GM20000 (cell line): ENCODE results near the gene RAB4B.

Experiments used
- DNase-seq: peaks from one replicate; pipeline ENCODE4 v3.0.0; 2012; ENCODE audit warnings: low spot score
- CTCF ChIP-seq: IDR thresholded peaks from 2 replicates; pipeline ENCODE4 v1.5.1; 2012; ENCODE audit warnings: mild to moderate bottlenecking, control low read depth; ENCODE audit errors: extremely low read depth, missing control alignments

The RAB4B gene

GRCh38 chr19:40803857-40804782, 26.1 kb downstream of the RAB4B start:
- peak; percentile 68 for DNase-seq
- TF ChIP-seq CTCF: no peak

GRCh38 chr19:40804783-40805242, 26.8 kb downstream of the RAB4B start:
- no peak for DNase-seq
- TF ChIP-seq CTCF: no peak

- DNase-seq: no peak
Observed at GRCh38 chr19:40805258-40805868, 27.3 kb downstream of the RAB4B start.

GRCh38 chr19:40806423-40807146, 28.5 kb downstream of the RAB4B start:
- TF ChIP-seq CTCF: peak; percentile 77

More at GRCh38 chr19:40805258-40805868, 27.3 kb downstream of the RAB4B start:
- no peak for TF ChIP-seq CTCF

GRCh38 chr19:40807147-40808020, 29.3 kb downstream of the RAB4B start:
- peak; percentile 3 for TF ChIP-seq CTCF
- no peak for DNase-seq

More at GRCh38 chr19:40806423-40807146, 28.5 kb downstream of the RAB4B start:
- DNase-seq: peak; percentile 84

- TF ChIP-seq CTCF: no peak
- no peak for DNase-seq
Observed at GRCh38 chr19:40808021-40808325, 29.9 kb downstream of the RAB4B start.
